Measurements from ENCODE around the gene REEP1. TPM values are rescaled to one million over a fixed set of nuclear protein-coding genes. Genes with fewer than 3 reads are reported as not detected.

REEP1 gene
- total RNA-seq, 4 donors from 2014 or later: 1.7 to 12.0 (median 3.6) TPM

DNA sequence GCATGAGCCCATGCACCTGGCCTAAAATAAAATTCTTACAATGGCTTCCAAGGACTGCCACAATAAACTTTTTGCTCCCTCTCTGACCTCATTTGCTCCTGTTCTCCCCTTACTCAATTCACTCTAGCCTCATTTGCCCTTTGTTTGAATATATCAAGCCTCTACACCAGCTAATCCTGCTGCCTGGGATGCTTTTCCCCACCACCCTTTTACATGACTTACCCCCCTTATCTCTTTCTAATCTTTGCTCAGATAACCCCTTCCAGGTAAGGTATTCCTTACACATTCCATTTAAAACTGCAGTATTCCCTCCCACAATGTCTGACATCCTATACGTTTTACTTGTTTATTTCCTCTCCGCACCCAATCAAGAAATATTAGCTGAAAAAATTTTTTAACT, 164.8 kb downstream of the REEP1 start:
- Histone ChIP-seq H3K9me3 (no peaks in the 10 kb centered on the region), H3K27ac (no peak overlapping the region), H3K27me3 (no peaks in the 10 kb centered on the region), H3K4me1 (no peaks in the 10 kb centered on the region), H3K36me3 (peaks cover 0 to 77% (median 0%) of the 10 kb centered on the region in 3 donors), H3K4me3 (no peak overlapping the region)
- no peak for TF ChIP-seq POLR2A (IDR thresholded peaks at IDR 0.05)
- TF ChIP-seq, protein P1, sequence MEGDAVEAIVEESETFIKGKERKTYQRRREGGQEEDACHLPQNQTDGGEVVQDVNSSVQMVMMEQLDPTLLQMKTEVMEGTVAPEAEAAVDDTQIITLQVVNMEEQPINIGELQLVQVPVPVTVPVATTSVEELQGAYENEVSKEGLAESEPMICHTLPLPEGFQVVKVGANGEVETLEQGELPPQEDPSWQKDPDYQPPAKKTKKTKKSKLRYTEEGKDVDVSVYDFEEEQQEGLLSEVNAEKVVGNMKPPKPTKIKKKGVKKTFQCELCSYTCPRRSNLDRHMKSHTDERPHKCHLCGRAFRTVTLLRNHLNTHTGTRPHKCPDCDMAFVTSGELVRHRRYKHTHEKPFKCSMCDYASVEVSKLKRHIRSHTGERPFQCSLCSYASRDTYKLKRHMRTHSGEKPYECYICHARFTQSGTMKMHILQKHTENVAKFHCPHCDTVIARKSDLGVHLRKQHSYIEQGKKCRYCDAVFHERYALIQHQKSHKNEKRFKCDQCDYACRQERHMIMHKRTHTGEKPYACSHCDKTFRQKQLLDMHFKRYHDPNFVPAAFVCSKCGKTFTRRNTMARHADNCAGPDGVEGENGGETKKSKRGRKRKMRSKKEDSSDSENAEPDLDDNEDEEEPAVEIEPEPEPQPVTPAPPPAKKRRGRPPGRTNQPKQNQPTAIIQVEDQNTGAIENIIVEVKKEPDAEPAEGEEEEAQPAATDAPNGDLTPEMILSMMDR (IDR thresholded peaks at IDR 0.05): no peak
- no peak for DNase-seq

DNA sequence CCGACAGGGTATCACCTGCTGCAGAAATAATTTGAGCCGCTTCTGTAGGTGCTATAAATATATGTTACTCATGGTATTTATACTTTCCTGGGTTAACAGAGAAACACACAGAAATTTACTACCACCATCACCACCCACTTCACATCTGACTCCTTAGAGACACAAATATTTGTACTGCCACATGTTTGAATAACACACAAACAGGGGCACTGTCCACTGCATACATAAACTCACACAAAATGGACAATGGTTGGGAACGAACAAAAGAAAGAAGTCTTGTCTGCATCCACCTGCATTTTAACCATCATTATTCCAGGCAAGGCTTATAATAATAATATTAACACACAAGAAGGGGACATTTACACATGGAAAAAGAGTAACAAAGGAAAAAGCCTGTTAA, 166.1 kb downstream of the REEP1 start:
- H3K27me3 ChIP-seq: no peaks in the 10 kb centered on the region
- no peaks in the 10 kb centered on the region for H3K9me3 ChIP-seq
- peaks cover 0 to 73% (median 0%) of the 10 kb centered on the region in 3 donors for H3K36me3 ChIP-seq
- H3K4me3 ChIP-seq: no peak overlapping the region
- no peak for DNase-seq
- no peak overlapping the region for H3K27ac ChIP-seq
- no peaks in the 10 kb centered on the region for H3K4me1 ChIP-seq
- no peak for TF ChIP-seq POLR2A (IDR thresholded peaks at IDR 0.05)
- TF ChIP-seq, protein P1 (IDR thresholded peaks at IDR 0.05): no peak

DNA sequence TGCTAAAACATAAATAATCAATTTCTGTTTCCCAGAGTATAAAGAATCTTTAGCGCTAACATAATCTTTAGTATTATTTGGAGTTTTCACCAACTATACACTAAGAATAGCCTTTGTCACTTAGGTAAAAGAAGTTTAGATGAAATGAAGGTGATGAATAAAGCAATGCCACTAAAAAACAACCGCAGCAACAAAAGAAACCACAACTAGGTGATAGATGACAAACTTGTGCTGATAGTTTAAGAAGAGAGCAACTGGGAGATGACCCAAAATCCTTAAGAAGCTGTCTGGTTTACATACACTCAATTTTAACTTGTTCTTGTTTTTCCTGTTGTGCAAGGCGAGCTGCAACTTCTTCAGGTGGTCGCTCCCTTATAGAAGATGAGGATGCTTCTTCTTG, 167.0 kb downstream of the REEP1 start:
- no peak overlapping the region for H3K27ac ChIP-seq
- no peaks in the 10 kb centered on the region for H3K9me3 ChIP-seq
- H3K4me3 ChIP-seq: no peak overlapping the region
- TF ChIP-seq, protein P1 (IDR thresholded peaks at IDR 0.05): no peak
- no peak for TF ChIP-seq POLR2A (IDR thresholded peaks at IDR 0.05)
- H3K4me1 ChIP-seq: no peaks in the 10 kb centered on the region
- H3K27me3 ChIP-seq: no peaks in the 10 kb centered on the region
- DNase-seq: no peak
- peaks cover 0 to 73% (median 0%) of the 10 kb centered on the region in 3 donors for H3K36me3 ChIP-seq

Small RNAs within 50 kb of the gene (small RNA-seq; reads per million reads assigned to genes)
- gene MIR4779 (0 reads per million in 2 donors), gene RF00096 (0 reads per million in 2 donors), gene RF00413 (0 reads per million in 2 donors)

Other genes with a start within 250 kb of the REEP1 start
- 10 to 100 TPM in 3 of 4 donors, 1 to 10 TPM in 1; 9.1 to 27.2 (median 15.4) TPM for gene POLR1A, start 231.7 kb downstream of the REEP1 start, total RNA-seq
- gene PTCD3, start 231.4 kb downstream of the REEP1 start, total RNA-seq: 100 to 1,000 TPM in 2 of 4 donors, 10 to 100 TPM in 2; 60.1 to 287 (median 94.3) TPM
- 100 to 1,000 TPM in 1 of 4 donors, 10 to 100 TPM in 3; 53.8 to 126 (median 67.6) TPM for gene IMMT, start 142.2 kb downstream of the REEP1 start, total RNA-seq
- gene MRPL35, start 138.2 kb downstream of the REEP1 start, total RNA-seq: 10 to 100 TPM; 16.5 to 60.4 (median 33.8) TPM
- gene KDM3A, start 103.7 kb upstream of the REEP1 start, total RNA-seq: 10 to 100 TPM; 42.9 to 93.1 (median 61.1) TPM
- gene CHMP3, start 225.8 kb upstream of the REEP1 start, total RNA-seq: 100 to 1,000 TPM; 104 to 139 (median 122) TPM

Data from Peyer's patch (tissue), 4 donors.